Measurements from ENCODE around the gene TSPAN1. TPM values are rescaled to one million over a fixed set of nuclear protein-coding genes. Genes with fewer than 3 reads are reported as not detected.

The TSPAN1 gene
- total RNA-seq, 1 experiment from 2014 or later, result 26.1 TPM

DNA sequence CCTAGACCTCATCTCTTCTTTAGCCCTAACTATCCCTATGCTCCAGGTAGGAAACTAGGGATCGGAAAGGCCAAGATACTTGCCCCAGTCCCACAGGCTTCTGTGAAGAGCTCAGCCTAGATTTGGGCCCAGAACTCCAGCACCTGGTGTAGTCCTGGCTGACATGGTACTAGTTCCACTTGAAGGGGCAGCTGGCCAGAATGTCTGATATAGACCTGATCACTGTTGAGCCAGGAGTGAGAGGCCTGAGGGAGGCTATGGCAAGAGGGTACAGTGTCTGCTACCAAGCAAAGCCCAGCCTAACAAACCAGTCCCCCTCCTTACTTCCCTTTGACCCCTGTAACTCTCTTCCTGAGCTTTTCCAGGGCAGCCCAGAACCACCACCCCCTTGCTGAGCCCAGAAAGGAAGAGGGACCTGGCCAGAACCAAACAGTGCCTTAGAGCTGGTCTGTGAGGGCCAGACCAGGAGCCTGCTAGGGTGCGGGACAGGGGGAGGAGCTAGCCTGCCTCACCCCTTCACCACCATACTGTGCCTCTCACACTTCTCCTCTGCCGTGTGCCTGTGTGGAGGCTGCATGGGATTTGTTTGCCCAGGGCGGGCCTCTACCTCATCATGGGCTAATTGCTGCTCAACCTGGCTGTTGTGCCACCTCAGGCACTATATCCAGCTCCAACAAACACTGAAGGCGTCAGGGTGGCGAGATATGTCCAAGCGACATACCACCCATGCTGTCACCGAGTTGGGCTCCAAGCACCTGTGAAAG lies 12.4 kb downstream of the TSPAN1 start:
- no peak overlapping the region for H3K4me3 ChIP-seq (ENCODE audit: low read depth in 2 of 2, low read length in 2 of 2)
- no peaks in the 10 kb centered on the region for H3K27me3 ChIP-seq (ENCODE audit: control insufficient read depth, insufficient read depth, low read length)
- no peaks in the 10 kb centered on the region for H3K9me3 ChIP-seq (ENCODE audit: control insufficient read depth, insufficient read depth, low read depth, low read length)
- ATAC-seq, result no peak
- intact Hi-C loops (cut with micrococcal nuclease; ENCODE audit: unreplicated experiment), result no loop called here
- peaks cover 41% of the 10 kb centered on the region for H3K4me1 ChIP-seq (ENCODE audit: control insufficient read depth, insufficient read depth, low read length)
- in situ Hi-C loops (cut with HindIII; ENCODE audit: low pct_unique_long_range_greater_than_20kb, low sequenced_read_pairs), result no loop called here
- no peaks in the 10 kb centered on the region; the same call in 1 of the 2 replicates for H3K36me3 ChIP-seq (ENCODE audit: control insufficient read depth, insufficient read depth, low read length)
- POLR2A ChIA-PET, result interaction anchor here (0.6 kb wide), 1 partner anchor 486 kb away, joined by 3 read pairs; no protein-coding TSS in a partner anchor
- BruUV-seq (replicated peaks), result no TSS peak
- no peak for DNase-seq (ENCODE audit: low read depth, low spot score)
- TF ChIP-seq, protein P1, sequence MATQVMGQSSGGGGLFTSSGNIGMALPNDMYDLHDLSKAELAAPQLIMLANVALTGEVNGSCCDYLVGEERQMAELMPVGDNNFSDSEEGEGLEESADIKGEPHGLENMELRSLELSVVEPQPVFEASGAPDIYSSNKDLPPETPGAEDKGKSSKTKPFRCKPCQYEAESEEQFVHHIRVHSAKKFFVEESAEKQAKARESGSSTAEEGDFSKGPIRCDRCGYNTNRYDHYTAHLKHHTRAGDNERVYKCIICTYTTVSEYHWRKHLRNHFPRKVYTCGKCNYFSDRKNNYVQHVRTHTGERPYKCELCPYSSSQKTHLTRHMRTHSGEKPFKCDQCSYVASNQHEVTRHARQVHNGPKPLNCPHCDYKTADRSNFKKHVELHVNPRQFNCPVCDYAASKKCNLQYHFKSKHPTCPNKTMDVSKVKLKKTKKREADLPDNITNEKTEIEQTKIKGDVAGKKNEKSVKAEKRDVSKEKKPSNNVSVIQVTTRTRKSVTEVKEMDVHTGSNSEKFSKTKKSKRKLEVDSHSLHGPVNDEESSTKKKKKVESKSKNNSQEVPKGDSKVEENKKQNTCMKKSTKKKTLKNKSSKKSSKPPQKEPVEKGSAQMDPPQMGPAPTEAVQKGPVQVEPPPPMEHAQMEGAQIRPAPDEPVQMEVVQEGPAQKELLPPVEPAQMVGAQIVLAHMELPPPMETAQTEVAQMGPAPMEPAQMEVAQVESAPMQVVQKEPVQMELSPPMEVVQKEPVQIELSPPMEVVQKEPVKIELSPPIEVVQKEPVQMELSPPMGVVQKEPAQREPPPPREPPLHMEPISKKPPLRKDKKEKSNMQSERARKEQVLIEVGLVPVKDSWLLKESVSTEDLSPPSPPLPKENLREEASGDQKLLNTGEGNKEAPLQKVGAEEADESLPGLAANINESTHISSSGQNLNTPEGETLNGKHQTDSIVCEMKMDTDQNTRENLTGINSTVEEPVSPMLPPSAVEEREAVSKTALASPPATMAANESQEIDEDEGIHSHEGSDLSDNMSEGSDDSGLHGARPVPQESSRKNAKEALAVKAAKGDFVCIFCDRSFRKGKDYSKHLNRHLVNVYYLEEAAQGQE (IDR thresholded peaks at IDR 0.05; ENCODE audit: insufficient read depth in 1 of 2, low read depth in 2 of 2, low read length in 1 of 2), result no peak
- no peak for TF ChIP-seq TCF7L2 (IDR thresholded peaks at IDR 0.05; ENCODE audit: low read depth, low read length)
- no peak for TF ChIP-seq POLR2AphosphoS5 (IDR thresholded peaks at IDR 0.05; ENCODE audit: low read depth, low read length)
- no peak for TF ChIP-seq SIN3A (IDR thresholded peaks at IDR 0.05; ENCODE audit: borderline replicate concordance, insufficient read depth, low read depth, low read length)
- TF ChIP-seq, protein P2, sequence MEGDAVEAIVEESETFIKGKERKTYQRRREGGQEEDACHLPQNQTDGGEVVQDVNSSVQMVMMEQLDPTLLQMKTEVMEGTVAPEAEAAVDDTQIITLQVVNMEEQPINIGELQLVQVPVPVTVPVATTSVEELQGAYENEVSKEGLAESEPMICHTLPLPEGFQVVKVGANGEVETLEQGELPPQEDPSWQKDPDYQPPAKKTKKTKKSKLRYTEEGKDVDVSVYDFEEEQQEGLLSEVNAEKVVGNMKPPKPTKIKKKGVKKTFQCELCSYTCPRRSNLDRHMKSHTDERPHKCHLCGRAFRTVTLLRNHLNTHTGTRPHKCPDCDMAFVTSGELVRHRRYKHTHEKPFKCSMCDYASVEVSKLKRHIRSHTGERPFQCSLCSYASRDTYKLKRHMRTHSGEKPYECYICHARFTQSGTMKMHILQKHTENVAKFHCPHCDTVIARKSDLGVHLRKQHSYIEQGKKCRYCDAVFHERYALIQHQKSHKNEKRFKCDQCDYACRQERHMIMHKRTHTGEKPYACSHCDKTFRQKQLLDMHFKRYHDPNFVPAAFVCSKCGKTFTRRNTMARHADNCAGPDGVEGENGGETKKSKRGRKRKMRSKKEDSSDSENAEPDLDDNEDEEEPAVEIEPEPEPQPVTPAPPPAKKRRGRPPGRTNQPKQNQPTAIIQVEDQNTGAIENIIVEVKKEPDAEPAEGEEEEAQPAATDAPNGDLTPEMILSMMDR (IDR thresholded peaks at IDR 0.05), result no peak
- CTCF ChIA-PET, result no interaction called here
- peak overlapping the region; percentile 57 for H3K27ac ChIP-seq (ENCODE audit: low read length)

DNA sequence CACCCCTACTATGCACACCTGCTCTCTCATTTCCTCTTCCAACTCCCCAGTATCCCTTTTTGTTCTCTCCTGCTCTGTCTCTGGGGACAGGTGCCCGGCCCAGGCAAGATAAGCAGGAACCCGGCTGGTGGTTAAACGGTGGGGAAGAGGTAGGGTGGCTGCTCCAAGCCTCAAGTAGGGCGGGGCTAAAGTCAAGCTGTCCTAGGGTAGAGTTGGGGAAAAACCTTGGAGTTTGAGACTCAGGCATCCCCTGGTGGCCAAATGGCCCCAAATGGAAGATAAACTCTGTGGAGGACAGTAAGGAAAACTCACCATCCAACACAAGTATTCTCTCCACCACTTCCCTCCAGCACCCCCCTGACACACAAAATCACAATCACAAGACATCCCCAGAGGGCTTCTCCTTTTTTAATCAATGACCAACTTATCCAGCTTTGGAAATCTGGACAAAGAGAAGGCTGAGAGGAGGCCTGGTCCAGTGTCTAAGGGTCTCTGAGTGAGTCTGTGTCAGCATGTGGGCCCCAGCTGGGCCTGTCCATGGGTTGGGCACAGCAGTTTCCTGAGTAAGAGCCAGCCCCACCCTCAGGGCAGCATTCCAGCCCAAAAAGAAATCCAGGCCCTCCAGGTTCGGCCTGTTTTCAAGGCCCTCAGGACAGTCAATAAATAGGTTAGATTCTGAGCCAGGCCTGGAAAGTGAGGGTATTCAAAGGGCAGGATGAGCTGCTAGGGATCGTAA lies 13.6 kb downstream of the TSPAN1 start:
- POLR2A ChIA-PET, result no interaction called here
- CTCF ChIA-PET, result no interaction called here
- H3K9me3 ChIP-seq (ENCODE audit: control insufficient read depth, insufficient read depth, low read depth, low read length), result no peaks in the 10 kb centered on the region
- no peak for ATAC-seq
- H3K27ac ChIP-seq (ENCODE audit: low read length), result 0 out of 2 replicates have a peak overlapping the region, but pooled peaks have one; percentile 18
- BruUV-seq (replicated peaks), result no TSS peak
- H3K36me3 ChIP-seq (ENCODE audit: control insufficient read depth, insufficient read depth, low read length), result peaks cover 5% of the 10 kb centered on the region; the same call in 1 of the 2 replicates
- no peaks in the 10 kb centered on the region for H3K27me3 ChIP-seq (ENCODE audit: control insufficient read depth, insufficient read depth, low read length)
- no peak for TF ChIP-seq TCF7L2 (IDR thresholded peaks at IDR 0.05; ENCODE audit: low read depth, low read length)
- TF ChIP-seq SIN3A (IDR thresholded peaks at IDR 0.05; ENCODE audit: borderline replicate concordance, insufficient read depth, low read depth, low read length), result no peak
- TF ChIP-seq POLR2AphosphoS5 (IDR thresholded peaks at IDR 0.05; ENCODE audit: low read depth, low read length), result no peak
- TF ChIP-seq, protein P2 (IDR thresholded peaks at IDR 0.05), result no peak
- TF ChIP-seq, protein P1 (IDR thresholded peaks at IDR 0.05; ENCODE audit: insufficient read depth in 1 of 2, low read depth in 2 of 2, low read length in 1 of 2), result no peak
- in situ Hi-C loops (cut with HindIII; ENCODE audit: low pct_unique_long_range_greater_than_20kb, low sequenced_read_pairs) (no loop called here), intact Hi-C loops (cut with micrococcal nuclease; ENCODE audit: unreplicated experiment) (no loop called here)
- H3K4me3 ChIP-seq (ENCODE audit: low read depth in 2 of 2, low read length in 2 of 2), result no peak overlapping the region
- DNase-seq (ENCODE audit: low read depth, low spot score), result no peak
- peaks cover 29% of the 10 kb centered on the region for H3K4me1 ChIP-seq (ENCODE audit: control insufficient read depth, insufficient read depth, low read length)
